GM19395 (cell line): ENCODE measurements around the gene LYPLAL1.
A peak's percentile ranks its signal among the peaks of the same experiment; 100 is the strongest.

Source experiments
- ATAC-seq: cut with Tn5 transposase; IDR thresholded peaks from one replicate; pipeline ENCODE4 v1.9.1; 2021; ENCODE audit warnings: mild to moderate bottlenecking, moderate library complexity; ENCODE audit not compliant: unreplicated experiment

The LYPLAL1 gene

GRCh38 chr1:219173758-219174459 lies at the start of gene LYPLAL1:
Gene LYPLAL1 (plus strand): TSS chr1:219173878. CDS start chr1:219173891, 13 bp downstream.
- peak; percentile 74 for ATAC-seq

- ATAC-seq: no peak
These were observed 49.5 kb upstream of the LYPLAL1 start for GRCh38 chr1:219124163-219124562.

GRCh38 chr1:219125342-219125741 lies 48.3 kb upstream of the LYPLAL1 start:
- ATAC-seq: no peak

- no peak for ATAC-seq
These were observed 47.3 kb upstream of the LYPLAL1 start for GRCh38 chr1:219126377-219126776.

- no peak for ATAC-seq
These were observed 44.7 kb upstream of the LYPLAL1 start for GRCh38 chr1:219128957-219129356.

GRCh38 chr1:219130366-219130935 lies 43.2 kb upstream of the LYPLAL1 start:
- no peak for ATAC-seq

- ATAC-seq: no peak
These were observed 40.7 kb upstream of the LYPLAL1 start for GRCh38 chr1:219132939-219133338.

GRCh38 chr1:219138747-219139146 lies 34.9 kb upstream of the LYPLAL1 start:
- no peak for ATAC-seq

- ATAC-seq: no peak
These were observed 33.3 kb upstream of the LYPLAL1 start for GRCh38 chr1:219140303-219140877.

GRCh38 chr1:219143735-219144134 lies 29.9 kb upstream of the LYPLAL1 start:
- no peak for ATAC-seq

GRCh38 chr1:219144658-219145315 lies 28.9 kb upstream of the LYPLAL1 start:
- no peak for ATAC-seq

- no peak for ATAC-seq
These were observed 26.1 kb upstream of the LYPLAL1 start for GRCh38 chr1:219147571-219148019.

- no peak for ATAC-seq
These were observed 24.6 kb upstream of the LYPLAL1 start for GRCh38 chr1:219149009-219149577.

GRCh38 chr1:219149953-219150352 lies 23.7 kb upstream of the LYPLAL1 start:
- no peak for ATAC-seq

- ATAC-seq: no peak
These were observed 22.8 kb upstream of the LYPLAL1 start for GRCh38 chr1:219150913-219151312.

GRCh38 chr1:219151467-219151866 lies 22.2 kb upstream of the LYPLAL1 start:
- ATAC-seq: no peak

- no peak for ATAC-seq
These were observed 20.9 kb upstream of the LYPLAL1 start for GRCh38 chr1:219152751-219153150.

- no peak for ATAC-seq
These were observed 20.0 kb upstream of the LYPLAL1 start for GRCh38 chr1:219153723-219154122.

GRCh38 chr1:219155135-219155534 lies 18.5 kb upstream of the LYPLAL1 start:
- no peak for ATAC-seq

GRCh38 chr1:219159946-219160645 lies 13.6 kb upstream of the LYPLAL1 start:
- ATAC-seq: peak; percentile 69

- no peak for ATAC-seq
These were observed 12.7 kb upstream of the LYPLAL1 start for GRCh38 chr1:219160967-219161366.
